SK-N-SH (cell line): Measurements from ENCODE around the gene TMPRSS11B. TPM values are rescaled to one million over a fixed set of nuclear protein-coding genes. Genes with fewer than 3 reads are reported as not detected.

Source experiments
- CTCF ChIA-PET: fragments of 300-600, 350-600 bp; formaldehyde crosslinking; extraction: SDS; loops from one replicate; lab custom pipeline; 2021; lab: Yijun Ruan, JAX
- POLR2A ChIA-PET: fragments of 350-600 bp; sonication (Branson Sonifier 250); formaldehyde crosslinking; extraction: SDS; loops from one replicate; lab custom pipeline; 2020; ENCODE audit warnings: antibody characterized with exemption, inconsistent platforms; lab: Yijun Ruan, JAX
- DNase-seq: peaks from one replicate; pipeline ENCODE4 v3.0.0; 2012
- H2AFZ ChIP-seq: fragments of 200-600 bp; sonication (generic); 2 replicates; pipeline ENCODE4 v1.8.1; 2016; ENCODE audit warnings: antibody characterized with exemption, mild to moderate bottlenecking, low read depth
- H3F3A ChIP-seq: fragments of 200-600 bp; sonication (generic); replicated peaks from 2 replicates; pipeline ENCODE3; 2016; ENCODE audit warnings: antibody characterized with exemption, mild to moderate bottlenecking; ENCODE audit not compliant: insufficient read depth
- H3K27ac ChIP-seq, 2 experiments: fragments of 200-500 bp in 1 of 2; fragments of 200-600 bp in 1 of 2; sonication (Bioruptor generic) in 1 of 2; sonication (generic), shearing (Covaris generic) in 1 of 2; 2 replicates each; pipeline versions ENCODE4 v1.5.1 to v1.6.1; 2014 to 2016; ENCODE audit warnings: low read depth in 2 of 2, inconsistent platforms in 1 of 2, low read length in 1 of 2, mild to moderate bottlenecking in 1 of 2, mixed read lengths in 1 of 2
- H3K27me3 ChIP-seq: fragments of 200-600 bp; sonication (generic), shearing (Covaris generic); 2 replicates; pipeline ENCODE4 v1.6.1; 2016; ENCODE audit warnings: mixed run types; ENCODE audit not compliant: insufficient read depth
- H3K36me3 ChIP-seq, 2 experiments: fragments of 200-500 bp in 1 of 2; fragments of 200-600 bp in 1 of 2; sonication (Bioruptor generic) in 1 of 2; sonication (generic) in 1 of 2; replicated peaks in 1 of 2; 2 replicates each; pipeline versions ENCODE3 to v1.5.1; 2014 to 2016; ENCODE audit warnings: low read length in 1 of 2, mild to moderate bottlenecking in 1 of 2; ENCODE audit not compliant: insufficient read depth in 2 of 2, control insufficient read depth in 1 of 2
- H3K4me1 ChIP-seq, 2 experiments: fragments of 200-500 bp in 1 of 2; fragments of 200-600 bp in 1 of 2; sonication (Bioruptor generic) in 1 of 2; sonication (generic), shearing (Covaris generic) in 1 of 2; 2 replicates each; pipeline versions ENCODE4 v1.5.1 to v1.6.1; 2014 to 2016; ENCODE audit warnings: low read depth in 1 of 2, low read length in 1 of 2, mixed run types in 1 of 2; ENCODE audit not compliant: insufficient read depth in 2 of 2, control insufficient read depth in 1 of 2
- H3K4me2 ChIP-seq: fragments of 200-600 bp; sonication (generic), shearing (Covaris generic); 2 replicates; pipeline ENCODE4 v1.6.1; 2017; ENCODE audit warnings: mixed run types
- H3K4me3 ChIP-seq, 2 experiments: fragments of 200-500 bp in 1 of 2; fragments of 200-600 bp in 1 of 2; sonication (Bioruptor generic) in 1 of 2; sonication (generic), shearing (Covaris generic) in 1 of 2; 2 replicates each; pipeline versions ENCODE4 v1.5.1 to v1.8.1; 2014 to 2016; ENCODE audit warnings: low read depth in 2 of 2, inconsistent platforms in 1 of 2, low read length in 1 of 2, mild to moderate bottlenecking in 1 of 2, mixed read lengths in 1 of 2, moderate library complexity in 1 of 2
- H3K79me2 ChIP-seq: fragments of 200-600 bp; sonication (generic); 2 replicates; pipeline ENCODE4 v1.8.1; 2017; ENCODE audit warnings: mild to moderate bottlenecking; ENCODE audit not compliant: insufficient read depth
- H3K9ac ChIP-seq: fragments of 200-600 bp; sonication (generic); 2 replicates; pipeline ENCODE4 v1.6.1; 2017; ENCODE audit warnings: mixed run types
- H3K9me2 ChIP-seq: fragments of 200-600 bp; sonication (generic); 2 replicates; pipeline ENCODE4 v1.6.1; 2017; ENCODE audit warnings: mixed run types
- H3K9me3 ChIP-seq: fragments of 200-600 bp; sonication (generic); 2 replicates; pipeline ENCODE4 v1.6.1; 2017; ENCODE audit warnings: mixed run types, mild to moderate bottlenecking, moderate library complexity
- H4K20me1 ChIP-seq: fragments of 200-600 bp; sonication (generic); 2 replicates; pipeline ENCODE4 v1.6.1; 2017; ENCODE audit warnings: mild to moderate bottlenecking, mixed run types; ENCODE audit not compliant: insufficient read depth
- CHD2 ChIP-seq: fragments of 150-350 bp; IDR thresholded peaks from 2 replicates; pipeline ENCODE4 v1.6.1; 2018; ENCODE audit warnings: low read length; ENCODE audit not compliant: partially characterized antibody
- ELF1 ChIP-seq: IDR thresholded peaks from 2 replicates; pipeline ENCODE4 v1.4.0; 2012
- EZH2phosphoT487 ChIP-seq: fragments of 200-600 bp; sonication (generic); IDR thresholded peaks from 2 replicates; pipeline ENCODE4 v1.6.1; 2017; ENCODE audit warnings: low read depth, mixed run types, mild to moderate bottlenecking, antibody characterized with exemption, moderate library complexity, borderline replicate concordance
- FOXJ3 ChIP-seq: sonication (generic); formaldehyde crosslinking; IDR thresholded peaks from 2 replicates; pipeline ENCODE4 v1.5.1; 2020; ENCODE audit warnings: mild to moderate bottlenecking, missing genetic modification reagents
- FOXM1 ChIP-seq: IDR thresholded peaks from 2 replicates; pipeline ENCODE4 v1.4.0; 2012; ENCODE audit warnings: low read depth, mild to moderate bottlenecking
- JUND ChIP-seq: IDR thresholded peaks from 2 replicates; pipeline ENCODE4 v1.4.0; 2012
- NFIC ChIP-seq: IDR thresholded peaks from 2 replicates; pipeline ENCODE4 v1.4.0; 2012; ENCODE audit warnings: borderline replicate concordance
- NRF1 ChIP-seq: IDR thresholded peaks from 2 replicates; pipeline ENCODE4 v1.6.1; 2012; ENCODE audit warnings: low read depth, mild to moderate bottlenecking, low read length
- RAD21 ChIP-seq: IDR thresholded peaks from 2 replicates; pipeline ENCODE4 v1.6.1; 2012; ENCODE audit warnings: mild to moderate bottlenecking, low read length
- RCOR1 ChIP-seq: fragments of 150-350 bp; IDR thresholded peaks from 2 replicates; pipeline ENCODE4 v1.6.1; 2017; ENCODE audit warnings: antibody characterized with exemption, low read length
- REST ChIP-seq: IDR thresholded peaks from 2 replicates; pipeline ENCODE4 v1.6.1; 2012; ENCODE audit warnings: mild to moderate bottlenecking, low read depth, low read length, moderate library complexity
- SIN3A ChIP-seq: IDR thresholded peaks from 2 replicates; pipeline ENCODE4 v1.6.1; 2012; ENCODE audit warnings: low read depth, mild to moderate bottlenecking, low read length, moderate library complexity, borderline replicate concordance
- SMC3 ChIP-seq: IDR thresholded peaks from 2 replicates; pipeline ENCODE4 v1.6.1; 2012; ENCODE audit warnings: low read depth, low read length, improper control_type of control experiment
- TCF12 ChIP-seq: IDR thresholded peaks from 2 replicates; pipeline ENCODE4 v1.4.0; 2012
- TEAD4 ChIP-seq: IDR thresholded peaks from 2 replicates; pipeline ENCODE4 v1.4.0; 2012; ENCODE audit warnings: mild to moderate bottlenecking, borderline replicate concordance; ENCODE audit not compliant: insufficient read depth
- USF2 ChIP-seq: fragments of 150-350 bp; IDR thresholded peaks from 2 replicates; pipeline ENCODE4 v1.6.1; 2017; ENCODE audit warnings: antibody characterized with exemption, low read length, low read depth, borderline replicate concordance
- YY1 ChIP-seq: IDR thresholded peaks from 2 replicates; pipeline ENCODE4 v1.4.0; 2012; ENCODE audit warnings: low read depth, mild to moderate bottlenecking
- polyA plus RNA-seq, 3 experiments: library from polyadenylated mRNA; depleted of rRNA; stranded (reverse); fragments of >200 nt; gene quantifications; 2 replicates each; pipeline ENCODE4 v1.2.3, GENCODE V29; 2012
- TF ChIP-seq, protein P1 (sequence below): IDR thresholded peaks from 2 replicates; pipeline ENCODE4; 2012

Gene TMPRSS11B
- polyA plus RNA-seq, 1 of the 3 experiments (the other 2 are of a cell fraction): not detected

- no peak for TF ChIP-seq TEAD4
- TF ChIP-seq NRF1: no peak
- TF ChIP-seq FOXM1: no peak
Observed at GRCh38 chr4:68184923-68185322, 60.6 kb downstream of the TMPRSS11B start (continued).

DNA sequence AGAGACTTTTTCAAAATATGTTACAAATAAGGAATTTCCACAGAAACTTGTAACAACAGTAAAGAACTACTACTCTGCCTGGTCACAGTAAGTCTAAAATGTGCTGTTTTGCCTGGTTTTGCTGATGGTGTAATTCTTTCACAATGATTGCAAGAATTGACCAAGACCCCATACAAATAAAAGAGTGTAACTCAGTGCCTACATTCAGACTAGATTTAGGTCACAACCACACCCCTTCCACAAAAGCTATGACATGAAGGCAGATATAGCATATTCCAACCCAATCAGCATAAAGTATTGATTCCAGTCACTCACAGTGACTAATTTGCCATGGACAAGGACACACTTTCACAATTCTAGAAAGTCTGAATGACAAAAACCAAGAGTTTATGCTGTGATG, 62.1 kb downstream of the TMPRSS11B start:
- Histone ChIP-seq H3K9me2 (no peaks in the 10 kb centered on the region), H3K9ac (no peak overlapping the region), H3K36me3 (no peaks in the 10 kb centered on the region), H4K20me1 (no peaks in the 10 kb centered on the region), H3K27me3 (no peaks in the 10 kb centered on the region), H3F3A (no peaks in the 10 kb centered on the region), H3K27ac (no peak overlapping the region), H3K4me1 (no peaks in the 10 kb centered on the region), H3K9me3 (no peaks in the 10 kb centered on the region), H3K4me3 (no peak overlapping the region), H3K4me2 (no peak overlapping the region), H3K79me2 (no peaks in the 10 kb centered on the region), H2AFZ (no peak overlapping the region)
- TF ChIP-seq ELF1 (no peak), SMC3 (no peak), TCF12 (no peak), YY1 (no peak), REST (no peak), FOXJ3 (CRISPR knock-in tag) (no peak), FOXM1 (no peak), RAD21 (no peak), CHD2 (no peak), NFIC (no peak), JUND (no peak), NRF1 (no peak), SIN3A (no peak), EZH2phosphoT487 (no peak), RCOR1 (no peak), USF2 (no peak)
- TF ChIP-seq, protein P1, sequence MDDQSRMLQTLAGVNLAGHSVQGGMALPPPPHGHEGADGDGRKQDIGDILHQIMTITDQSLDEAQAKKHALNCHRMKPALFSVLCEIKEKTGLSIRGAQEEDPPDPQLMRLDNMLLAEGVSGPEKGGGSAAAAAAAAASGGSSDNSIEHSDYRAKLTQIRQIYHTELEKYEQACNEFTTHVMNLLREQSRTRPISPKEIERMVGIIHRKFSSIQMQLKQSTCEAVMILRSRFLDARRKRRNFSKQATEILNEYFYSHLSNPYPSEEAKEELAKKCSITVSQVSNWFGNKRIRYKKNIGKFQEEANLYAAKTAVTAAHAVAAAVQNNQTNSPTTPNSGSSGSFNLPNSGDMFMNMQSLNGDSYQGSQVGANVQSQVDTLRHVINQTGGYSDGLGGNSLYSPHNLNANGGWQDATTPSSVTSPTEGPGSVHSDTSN: no peak
- ChIA-PET POLR2A (no interaction called here), CTCF (no interaction called here)
- no peak for DNase-seq
